Measurements from ENCODE around the gene NOC4L. TPM values are rescaled to one million over a fixed set of nuclear protein-coding genes. Genes with fewer than 3 reads are reported as not detected.
"Not testable (repeated sequence)": the region's sequence is repeated elsewhere in the genome, so short reads cannot be mapped to it uniquely, and the experiment has no call there.

The NOC4L gene
- polyA plus RNA-seq, 10 donors = 7.6 to 15.2 (median 10.7) TPM

DNA sequence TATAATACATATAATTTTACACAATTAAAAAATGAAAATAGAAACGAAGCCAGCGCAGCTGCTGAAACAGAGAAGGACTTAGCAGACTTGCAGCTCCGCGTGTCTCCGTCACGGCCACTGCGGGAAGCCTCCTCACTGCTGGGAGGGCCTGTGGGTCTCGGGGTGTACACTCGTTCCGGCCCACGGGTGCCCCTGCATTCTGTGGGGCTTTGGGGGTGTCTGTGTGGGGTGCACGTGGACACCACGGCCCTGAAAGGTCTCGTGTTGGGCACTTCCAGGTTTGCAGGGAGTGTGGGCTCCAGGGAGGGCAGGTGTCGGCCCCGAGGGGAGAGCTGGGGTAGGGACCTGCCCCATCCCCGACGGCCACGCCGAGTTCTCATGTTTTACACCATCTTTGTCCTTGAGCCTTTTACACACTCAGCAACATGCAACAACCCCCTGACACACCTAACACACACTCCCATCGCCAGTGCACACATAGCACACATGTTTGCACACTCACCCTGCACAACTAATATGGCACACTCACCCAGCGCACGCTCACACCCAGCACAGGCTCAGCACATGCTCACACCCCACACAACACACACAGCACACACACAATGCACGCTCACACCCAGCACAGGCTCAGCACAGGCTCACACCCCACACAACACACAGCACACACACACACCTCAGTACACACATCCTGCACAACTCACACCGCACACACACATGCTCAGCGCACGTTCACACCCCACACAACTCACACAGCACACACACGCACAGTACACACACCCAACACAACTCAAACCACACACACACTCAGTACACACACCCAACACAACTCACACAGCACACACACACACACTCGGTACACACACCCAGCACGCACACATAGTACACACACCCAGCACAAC, 36.6 kb downstream of the NOC4L start:
- no peak for DNase-seq

DNA sequence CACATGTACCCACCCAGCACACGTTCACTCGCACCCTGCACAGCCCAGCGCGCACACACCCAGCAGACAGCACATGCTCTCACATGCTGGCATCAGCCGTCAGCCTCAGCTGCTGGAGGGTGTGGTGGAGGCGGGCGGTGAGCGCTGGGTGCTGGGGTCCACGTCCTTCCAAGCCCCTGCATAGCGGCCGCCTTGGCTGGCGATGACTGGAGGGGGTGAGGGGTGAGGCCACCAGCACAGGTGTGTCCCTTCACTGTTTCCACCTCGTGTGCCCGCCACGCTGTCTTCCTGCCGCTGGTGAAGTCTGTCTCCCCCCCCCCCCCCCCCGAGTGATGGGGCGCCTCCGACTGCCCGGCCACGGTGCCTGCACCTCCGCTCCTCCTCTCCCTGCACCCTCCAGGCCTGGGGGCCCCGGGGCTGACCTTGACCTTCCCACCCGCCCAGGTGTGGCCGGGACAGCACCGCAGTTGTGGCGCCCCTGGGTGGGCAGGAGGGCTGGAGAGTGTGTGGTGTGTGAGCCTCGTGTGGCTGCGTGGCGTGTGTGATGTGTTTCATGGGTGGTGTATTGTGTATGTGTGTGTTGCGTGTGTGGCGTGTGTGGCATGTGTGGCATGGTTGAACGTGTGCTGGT, 37.4 kb downstream of the NOC4L start:
- DNase-seq = no peak

DNA sequence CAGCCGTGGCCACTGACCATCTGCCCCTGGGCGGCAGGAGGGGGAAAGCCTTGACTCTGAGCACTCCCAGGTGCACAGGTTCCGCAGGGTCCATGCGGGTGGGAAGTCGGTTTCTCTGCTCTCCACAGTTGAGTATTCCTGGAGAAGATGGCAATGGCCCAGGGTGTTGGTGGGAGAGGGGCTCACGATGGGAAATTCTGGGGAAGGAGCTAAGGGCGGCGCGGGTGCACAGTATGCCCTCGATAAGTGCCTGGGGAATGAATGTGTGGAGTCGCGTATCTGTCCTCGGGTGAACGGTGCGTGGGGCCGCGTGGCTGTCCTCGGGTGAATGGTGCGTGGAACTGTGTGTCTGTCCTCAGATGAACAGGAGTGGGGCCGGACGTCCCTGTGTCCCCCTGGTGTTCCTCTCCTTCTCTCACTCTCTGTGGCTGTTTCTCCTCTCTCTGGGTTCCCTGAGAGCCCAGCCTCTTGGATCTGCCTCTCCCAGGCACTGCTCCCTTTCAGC, 38.0 kb downstream of the NOC4L start:
- no peak for DNase-seq

DNA sequence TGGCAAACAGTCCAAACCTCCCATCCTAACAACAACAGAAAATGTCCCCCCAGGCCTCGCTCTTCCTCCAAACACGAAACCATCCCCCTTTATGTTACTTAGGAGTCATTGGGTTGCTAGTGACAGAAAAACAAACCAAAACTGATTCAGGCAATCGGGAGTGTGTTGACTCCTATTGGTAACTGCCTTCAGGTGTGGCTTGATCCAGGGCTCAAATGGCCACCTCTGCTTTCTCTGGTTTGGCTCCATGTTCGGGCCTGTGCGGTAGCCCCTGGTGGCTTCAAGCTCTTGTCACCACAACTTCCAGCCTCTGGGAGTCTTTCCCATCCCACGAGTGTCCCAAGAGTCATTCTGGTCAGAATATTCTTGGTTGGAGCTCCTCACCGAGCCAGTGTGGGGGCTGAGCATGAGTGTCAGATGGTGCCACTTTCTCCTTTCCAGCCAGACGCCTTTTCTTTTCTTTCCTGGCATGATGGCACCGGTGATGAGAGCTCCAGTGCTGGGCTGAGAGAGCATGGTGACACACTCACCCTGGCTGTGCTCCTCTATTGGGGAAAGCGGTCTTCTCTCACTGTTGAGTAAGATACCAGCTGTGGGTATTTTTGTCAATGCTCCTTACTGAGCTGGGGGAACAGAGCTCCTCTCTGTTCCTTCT, 38.6 kb downstream of the NOC4L start:
- DNase-seq = no peak

DNA sequence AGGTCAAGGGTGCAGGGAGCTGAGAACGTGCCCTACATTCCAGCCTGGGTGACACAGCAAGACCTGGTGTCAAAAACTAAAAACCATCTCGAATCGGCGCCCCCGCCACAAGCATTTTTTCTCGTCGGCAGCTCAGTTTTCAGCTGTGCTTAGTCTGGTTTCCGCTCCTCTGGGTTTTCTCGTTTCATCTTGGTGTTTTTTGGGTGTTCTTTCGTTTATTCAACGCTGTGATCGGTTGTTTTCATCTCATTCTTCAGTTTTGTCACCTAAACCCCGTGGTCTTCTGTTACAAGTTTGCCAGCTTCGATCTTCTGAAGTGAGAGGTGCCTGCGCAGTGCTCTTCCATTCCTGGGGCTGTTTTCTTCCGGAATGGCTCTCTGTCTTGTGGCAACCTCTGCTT, 41.4 kb downstream of the NOC4L start:
- no peak for DNase-seq

DNA sequence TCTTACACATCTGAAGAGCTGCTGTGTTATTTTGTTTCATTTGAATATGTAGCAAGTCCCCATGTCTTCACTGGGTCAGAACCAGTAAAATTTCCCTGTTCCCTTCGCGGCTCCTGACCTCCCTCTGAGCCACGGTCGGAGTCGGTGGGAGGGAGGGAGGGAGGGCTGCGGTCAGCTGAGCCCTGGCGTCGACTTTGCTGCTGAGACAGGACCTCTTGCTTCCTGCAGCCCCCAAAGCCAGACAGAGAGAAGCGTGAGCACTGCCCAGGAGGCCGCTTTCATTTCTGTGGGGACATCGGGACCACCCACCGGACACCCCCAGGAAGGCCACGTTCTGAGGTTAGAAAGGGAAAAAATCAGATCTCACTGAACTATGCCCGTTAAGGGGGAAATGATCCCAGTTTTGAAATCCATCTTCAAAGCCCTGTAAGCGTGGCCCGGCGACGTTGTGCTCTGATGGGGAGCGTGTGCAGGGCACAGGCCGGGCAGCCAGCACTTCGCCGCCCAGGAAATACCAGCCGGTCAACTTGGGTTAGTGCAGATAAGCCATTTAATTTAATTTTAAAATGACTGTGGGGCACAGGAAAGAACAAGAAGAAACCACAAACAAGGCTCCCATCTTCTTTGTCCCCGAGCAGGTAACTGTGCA, 42.1 kb downstream of the NOC4L start:
- no peak for DNase-seq

DNA sequence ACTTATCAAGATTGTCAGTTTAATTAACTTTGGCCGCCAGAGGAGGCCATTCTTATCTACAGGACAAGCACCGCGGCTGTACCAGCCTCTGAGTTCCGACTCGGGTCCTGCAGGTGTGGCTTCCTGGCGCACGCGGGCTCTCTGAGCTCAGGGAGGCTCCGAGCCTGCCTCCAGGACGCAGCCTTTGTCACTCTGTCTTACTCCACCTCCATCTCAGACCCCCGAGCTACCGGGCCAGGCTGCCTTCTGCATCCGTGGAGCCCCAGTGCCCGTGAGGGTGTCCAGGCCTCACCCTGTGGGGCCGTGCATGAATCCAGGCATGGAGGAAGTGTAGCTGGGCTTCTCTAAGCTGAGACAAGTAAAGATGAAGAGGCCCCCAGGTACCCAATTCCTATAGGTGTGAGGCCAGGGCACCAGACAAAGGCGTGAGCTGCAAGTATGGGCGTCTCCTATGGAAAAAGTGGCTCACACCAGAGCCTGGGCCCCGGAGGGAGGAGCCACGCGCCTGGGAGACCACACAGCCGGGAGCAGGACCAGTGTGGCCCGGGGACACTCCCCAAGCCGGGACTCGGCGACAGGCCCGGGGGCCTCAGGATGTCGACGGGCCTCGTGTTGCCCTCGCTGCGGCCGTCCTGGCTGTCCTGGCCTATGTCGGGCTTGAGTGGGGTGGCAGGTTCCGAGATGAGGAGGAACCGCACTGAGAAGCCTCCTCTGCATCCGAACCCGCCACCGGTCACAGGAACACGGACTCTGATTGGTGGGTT, 42.8 kb downstream of the NOC4L start:
- no peak for DNase-seq

DNA sequence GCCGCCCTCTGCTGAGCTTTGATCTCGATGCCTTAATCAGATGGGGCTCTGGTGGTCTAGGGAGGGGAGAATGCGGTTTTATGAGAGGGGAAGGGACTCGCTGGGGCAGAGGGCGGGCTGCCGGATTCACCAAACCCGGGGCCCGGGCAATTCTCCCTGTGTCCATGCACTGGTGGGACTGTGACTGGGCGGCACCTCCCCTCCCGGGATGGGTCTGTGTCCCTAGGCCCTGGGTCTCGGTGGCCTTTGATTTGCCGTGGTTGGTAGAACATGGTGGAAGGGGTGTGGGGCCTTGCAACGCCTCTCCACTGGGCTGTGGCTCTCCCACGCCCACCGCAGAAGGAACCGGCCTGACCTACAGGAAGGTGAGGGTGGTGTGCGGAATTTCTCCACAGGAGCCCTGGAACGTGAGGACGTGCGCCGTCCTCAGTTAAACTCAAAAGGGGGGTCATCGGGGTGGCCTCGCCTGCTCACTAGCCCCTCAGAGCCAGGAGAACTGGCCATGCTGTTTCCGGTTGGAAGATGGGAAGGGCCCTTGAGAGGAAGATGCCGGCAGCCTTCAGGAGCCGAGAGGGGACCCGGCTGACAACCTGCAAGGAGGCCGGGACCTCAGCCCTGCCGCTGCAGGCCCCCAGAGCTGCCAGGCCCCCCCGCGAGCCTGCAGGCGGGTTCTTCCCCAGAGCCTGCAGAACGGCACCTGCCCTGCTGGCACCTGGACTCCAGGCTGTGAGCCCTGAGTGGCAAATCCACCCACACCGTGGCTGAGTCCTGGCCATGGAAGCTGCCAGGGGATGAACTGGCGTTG, 43.6 kb downstream of the NOC4L start:
- no peak for DNase-seq

DNA sequence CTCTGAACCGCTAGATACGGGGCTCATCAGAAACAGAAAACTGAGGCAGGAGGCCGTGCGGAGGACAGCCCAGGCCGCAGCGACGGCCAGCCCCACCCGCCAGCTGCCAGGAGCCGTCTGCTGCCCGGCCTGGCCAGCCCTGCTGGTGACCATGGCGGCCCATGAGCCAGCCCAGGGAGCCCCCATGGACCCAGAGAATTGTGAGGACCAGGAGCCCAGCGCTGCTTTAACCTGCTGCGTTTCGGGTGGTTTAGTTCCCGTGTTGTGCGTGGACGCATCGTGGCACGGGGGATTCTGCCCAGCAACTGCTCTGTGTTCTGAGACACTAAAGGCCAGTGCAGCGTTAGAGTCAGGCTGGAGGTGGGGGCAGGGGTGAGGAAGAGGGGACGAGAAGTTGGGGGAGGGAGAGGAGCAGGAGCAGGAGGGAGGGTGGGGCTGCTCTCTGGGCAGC, 44.2 kb downstream of the NOC4L start:
- DNase-seq = no peak

DNA sequence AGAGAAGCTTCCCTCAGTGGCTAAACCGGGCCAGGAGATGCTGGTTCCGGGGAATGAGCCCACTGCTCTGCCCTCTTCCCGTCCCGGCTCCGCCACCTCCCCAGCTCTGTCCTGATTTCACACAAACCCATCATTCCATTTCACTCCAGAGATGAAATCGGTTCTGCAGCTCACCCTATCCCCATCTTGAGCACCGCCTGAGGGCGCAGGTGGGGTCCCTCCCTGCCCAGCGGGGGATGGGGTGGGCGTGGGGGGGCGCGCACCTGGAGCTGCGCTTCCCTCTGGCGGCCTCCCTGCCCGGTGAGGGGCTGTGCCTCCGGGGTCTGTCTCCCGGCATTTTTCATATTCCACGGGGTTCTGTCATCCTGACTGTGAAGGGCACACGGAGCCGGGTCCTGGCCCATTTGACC, 44.7 kb downstream of the NOC4L start:
- no peak for DNase-seq

DNA sequence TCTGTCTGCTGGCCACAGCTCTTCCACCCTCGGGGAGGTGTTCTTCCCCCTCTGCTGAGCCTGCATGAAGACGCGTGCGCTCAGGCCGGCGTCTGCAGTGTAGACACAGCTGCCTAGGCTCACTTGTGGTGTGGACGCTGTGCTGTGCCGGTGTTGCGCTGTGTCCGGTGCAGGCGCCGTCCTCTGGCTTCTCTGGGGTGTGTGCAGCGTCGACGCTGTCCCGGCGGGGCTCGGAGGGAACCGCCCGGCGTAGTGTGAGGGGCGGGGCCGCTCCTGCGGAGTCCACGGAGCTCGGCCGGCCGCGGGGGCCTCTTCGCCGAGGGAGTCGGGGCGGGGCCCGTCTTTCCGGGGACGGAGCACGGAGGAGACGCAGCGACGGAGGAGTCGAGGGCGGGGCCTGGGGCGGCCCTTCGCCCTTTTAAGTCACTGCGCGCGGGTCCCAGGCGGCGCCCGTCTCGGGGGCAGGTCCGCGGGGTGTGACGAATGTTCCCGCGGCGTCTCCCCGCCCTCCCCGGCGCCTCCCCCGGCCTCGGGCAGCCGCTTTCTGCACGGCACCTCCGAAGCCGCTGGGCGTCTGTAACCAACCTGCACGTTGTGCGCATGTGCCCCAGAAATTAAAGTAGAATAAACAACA, 45.2 kb downstream of the NOC4L start:
- DNase-seq = peak; percentile 71 to 87 (median 80)

DNA sequence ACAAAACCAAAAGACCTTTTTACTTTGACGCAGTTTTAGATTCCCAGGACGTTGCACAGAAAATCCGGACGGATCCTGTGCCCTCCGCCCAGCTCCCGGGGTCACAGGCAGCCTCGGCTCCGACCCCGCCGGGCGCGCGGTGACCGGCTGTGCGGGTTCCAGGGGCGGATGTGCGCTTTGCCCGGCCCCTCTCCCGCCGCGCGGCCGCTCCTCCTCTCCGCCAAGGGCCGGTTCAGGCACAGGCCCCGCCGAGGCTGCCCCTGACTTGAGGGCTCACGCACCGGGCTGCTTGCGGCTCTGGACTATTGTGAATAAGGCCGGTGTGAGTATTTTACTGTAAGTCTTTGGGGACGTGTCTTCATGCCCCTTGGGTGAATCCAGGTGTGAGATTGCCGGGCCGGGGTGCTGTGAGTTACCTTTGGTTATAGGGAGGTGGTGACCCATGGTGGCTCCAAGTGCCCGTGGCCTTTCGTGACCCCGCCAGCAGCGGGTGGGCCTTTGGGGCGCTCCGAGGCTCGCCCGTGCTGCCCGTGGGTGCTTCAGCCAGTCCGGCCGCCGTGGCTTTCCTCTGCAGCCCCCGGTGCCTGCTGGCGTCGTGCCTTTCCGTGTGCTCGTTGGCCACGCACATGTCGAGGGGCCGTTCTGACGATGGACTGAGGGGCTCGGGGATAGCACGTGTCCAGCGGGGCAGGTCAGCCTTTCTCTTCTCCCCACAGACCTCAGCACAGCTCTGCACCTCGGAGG, 45.9 kb downstream of the NOC4L start:
- no peak for DNase-seq

DNA sequence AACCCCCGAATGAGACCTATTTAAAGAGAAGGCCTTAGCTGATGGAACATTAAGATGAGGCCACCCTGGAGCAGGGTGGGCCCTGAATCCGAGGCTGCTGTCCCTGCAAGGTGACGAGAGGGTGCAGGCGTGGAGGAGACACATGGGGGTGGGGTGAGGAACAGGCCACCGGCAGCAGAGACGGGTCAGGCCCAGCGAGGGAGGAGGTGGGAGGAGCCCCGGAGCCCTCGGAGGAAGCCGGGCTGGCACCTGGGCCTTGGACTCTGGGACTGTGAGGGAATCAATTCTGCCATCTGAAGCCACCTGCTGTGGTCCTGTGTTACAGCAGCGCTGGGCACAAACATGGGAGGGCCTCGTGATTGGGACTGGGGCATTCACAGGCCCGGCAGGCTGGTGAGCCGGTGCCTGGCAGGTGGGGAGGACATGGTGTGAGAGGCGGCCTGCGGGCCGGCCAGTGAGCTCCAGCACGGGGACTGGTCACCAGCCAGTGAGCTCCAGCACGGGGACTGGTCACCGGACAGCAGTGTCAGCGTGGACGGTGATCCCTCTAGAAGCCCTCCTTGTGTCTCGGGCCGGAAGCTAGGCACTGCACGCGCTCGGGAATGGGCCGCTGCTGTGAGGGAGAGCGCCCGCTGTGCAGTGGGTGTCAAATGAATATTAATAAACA, 46.7 kb downstream of the NOC4L start:
- no peak for DNase-seq

DNA sequence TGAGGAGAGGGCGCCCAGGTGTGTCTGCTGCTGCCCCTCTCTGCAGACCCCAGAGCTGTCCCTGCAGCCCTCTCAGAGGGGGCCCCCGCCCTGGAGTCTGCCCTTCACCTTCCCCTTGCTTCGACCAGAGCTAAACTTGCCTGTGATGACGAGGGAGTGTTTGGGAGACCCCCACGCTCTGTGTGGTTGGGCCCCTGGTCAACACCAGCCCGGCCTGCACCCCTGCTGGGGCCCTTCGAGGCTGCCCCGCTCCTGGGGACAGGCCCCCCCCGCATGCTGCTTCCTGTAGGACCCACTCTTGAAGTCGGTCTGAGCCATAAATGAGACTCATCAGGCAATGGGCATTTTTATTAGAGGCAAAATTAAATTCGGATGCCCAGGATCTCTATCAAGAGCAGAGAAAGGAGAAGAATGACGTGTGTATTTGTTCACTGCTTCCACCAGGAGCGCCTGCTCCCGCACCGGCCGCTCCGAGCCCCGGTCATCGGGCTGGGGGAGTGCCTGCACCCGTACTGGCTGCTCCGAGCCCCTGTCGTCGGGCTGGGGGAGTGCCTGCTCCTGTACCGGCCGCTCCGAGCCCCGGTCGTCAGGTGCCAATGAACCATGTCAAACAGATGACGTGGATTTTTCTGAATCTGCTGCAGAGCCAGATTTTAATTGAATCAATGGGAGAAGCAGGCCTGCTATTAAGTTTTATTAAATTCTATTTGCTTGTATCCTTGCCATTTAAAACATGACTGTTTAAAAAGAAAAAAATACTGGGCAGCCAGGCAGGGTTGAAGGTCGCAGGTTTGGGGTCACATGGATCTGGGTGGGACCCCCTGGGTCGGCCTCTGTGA, 47.7 kb downstream of the NOC4L start:
- no peak for DNase-seq

DNA sequence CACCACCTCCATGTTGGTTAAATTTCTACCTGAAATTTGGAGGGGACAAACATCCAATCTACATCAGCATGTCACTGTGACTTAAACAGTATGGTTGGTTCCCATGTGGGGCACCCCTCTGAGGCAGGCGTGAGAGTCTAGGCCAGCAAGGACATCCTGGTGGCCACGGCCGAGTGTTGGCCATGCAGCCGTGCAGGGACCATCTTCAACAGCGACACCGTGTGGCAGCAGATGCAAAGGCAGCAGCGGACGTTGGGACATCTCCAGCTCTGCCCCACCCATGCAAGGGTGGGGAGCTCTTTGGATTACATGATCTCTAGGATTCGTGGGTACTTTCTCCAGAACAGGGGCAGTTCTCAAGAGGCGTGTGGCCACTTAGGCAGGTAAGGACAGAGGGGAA, 49.8 kb downstream of the NOC4L start:
- DNase-seq = no peak

DNA sequence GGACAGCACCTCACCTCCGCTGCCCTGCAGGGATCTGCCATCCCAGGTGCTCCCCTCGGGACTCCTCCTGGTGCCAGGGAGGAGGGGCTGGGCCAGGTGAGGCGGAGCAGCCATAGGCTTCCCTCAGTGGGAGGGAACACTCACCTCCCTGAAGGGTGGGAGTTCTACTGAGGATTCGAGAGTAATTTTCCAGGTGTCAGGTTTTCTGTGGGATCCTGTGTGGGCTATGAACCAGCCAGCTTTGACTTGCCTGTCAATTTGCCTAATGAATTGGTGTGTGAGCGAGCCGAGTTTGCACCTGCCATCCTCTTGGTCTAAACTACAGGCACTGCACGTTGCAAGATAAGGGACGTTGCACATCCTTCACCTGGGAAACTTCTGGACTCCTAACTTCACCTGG, 50.3 kb downstream of the NOC4L start:
- DNase-seq = no peak

DNA sequence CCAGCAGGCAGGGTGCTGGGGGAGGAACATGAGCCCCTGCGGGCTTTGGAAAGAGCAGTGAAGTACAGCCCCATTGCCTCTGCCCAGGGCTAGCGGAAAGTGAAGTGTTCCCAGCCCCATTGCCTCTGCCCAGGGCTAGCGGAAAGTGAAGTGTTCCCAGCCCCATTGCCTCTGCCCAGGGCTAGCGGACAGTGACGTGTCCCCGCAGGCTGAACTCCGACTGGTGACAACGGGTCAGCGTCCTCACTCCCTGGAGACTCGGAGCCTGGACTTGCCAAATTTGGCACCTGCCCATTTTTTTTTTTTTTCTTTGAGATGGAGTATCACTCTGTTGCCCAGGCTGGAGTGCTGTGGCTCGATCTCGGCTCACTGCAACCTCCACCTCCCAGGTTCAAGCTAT, 51.0 kb downstream of the NOC4L start:
- DNase-seq = not testable (repeated sequence)

All from muscle of back (tissue), 11 donors.